ENCODE data around the gene GALNT2. TPM values are rescaled to one million over a fixed set of nuclear protein-coding genes. Genes with fewer than 3 reads are reported as not detected.

Gene GALNT2
- total and polyA plus RNA-seq, 3 donors from 2014 or later = 63.0 to 135 (median 114) TPM

- Histone ChIP-seq H3K36me3 (ENCODE audit: low read depth, missing control alignments) (no peaks in the 10 kb centered on the region), H3K27me3 (no peaks in the 10 kb centered on the region), H3K4me1 (peaks cover 4% of the 10 kb centered on the region), H3K9me3 (no peaks in the 10 kb centered on the region), H3K4me3 (no peak overlapping the region), H3K27ac (no peak overlapping the region)
- TF ChIP-seq CTCF (IDR thresholded peaks at IDR 0.05) = no peak
- TF ChIP-seq POLR2A (IDR thresholded peaks at IDR 0.05) = no peak
- WGBS, 2 donors = 71 to 74% methylated on average over 7 to 8 of the region's 8 CpGs
- intact Hi-C loops (cut with DNase I; ENCODE audit: low total_unique reads) = no loop called here
- peak; percentile 91 for DNase-seq
These were observed 241.0 kb downstream of the GALNT2 start for GRCh38 chr1:230308039-230308438.

GRCh38 chr1:230308821-230309220 is 241.8 kb downstream of the GALNT2 start:
- no peak for DNase-seq
- peaks cover 4% of the 10 kb centered on the region for H3K4me1 ChIP-seq
- no peak overlapping the region for H3K27ac ChIP-seq
- TF ChIP-seq POLR2A (IDR thresholded peaks at IDR 0.05) = no peak
- no peak for TF ChIP-seq CTCF (IDR thresholded peaks at IDR 0.05)
- no peaks in the 10 kb centered on the region for H3K27me3 ChIP-seq
- H3K4me3 ChIP-seq = no peak overlapping the region
- H3K36me3 ChIP-seq (ENCODE audit: low read depth, missing control alignments) = no peaks in the 10 kb centered on the region
- H3K9me3 ChIP-seq = no peaks in the 10 kb centered on the region
- 95 to 96% methylated on average over 15 to 17 of the region's 17 CpGs for WGBS, 2 donors
- intact Hi-C loops (cut with DNase I; ENCODE audit: low total_unique reads) = no loop called here

GRCh38 chr1:230309646-230310177 is 242.7 kb downstream of the GALNT2 start:
- intact Hi-C loops (cut with DNase I; ENCODE audit: low total_unique reads) = loop anchor here (5.0 kb wide), 1 partner anchor 647 kb away; no protein-coding TSS in a partner anchor
- Histone ChIP-seq H3K4me1 (peaks cover 4% of the 10 kb centered on the region), H3K4me3 (no peak overlapping the region), H3K27me3 (no peaks in the 10 kb centered on the region), H3K27ac (no peak overlapping the region), H3K9me3 (no peaks in the 10 kb centered on the region), H3K36me3 (ENCODE audit: low read depth, missing control alignments) (no peaks in the 10 kb centered on the region)
- TF ChIP-seq CTCF (IDR thresholded peaks at IDR 0.05) (no peak), POLR2A (IDR thresholded peaks at IDR 0.05) (no peak)
- 87 to 95% methylated on average over 15 of the region's 15 CpGs for WGBS, 2 donors
- DNase-seq = no peak

GRCh38 chr1:230310381-230311163 is 243.5 kb downstream of the GALNT2 start:
- H3K27me3 ChIP-seq = no peaks in the 10 kb centered on the region
- H3K4me1 ChIP-seq = peaks cover 4% of the 10 kb centered on the region
- H3K9me3 ChIP-seq = no peaks in the 10 kb centered on the region
- DNase-seq = peak; percentile 90
- intact Hi-C loops (cut with DNase I; ENCODE audit: low total_unique reads) = loop anchor here (5.0 kb wide), 1 partner anchor 648 kb away; no protein-coding TSS in a partner anchor
- WGBS, 2 donors = 48 to 51% methylated on average over 14 of the region's 14 CpGs
- H3K27ac ChIP-seq = no peak overlapping the region
- no peak for TF ChIP-seq POLR2A (IDR thresholded peaks at IDR 0.05)
- peak; percentile 82 to 90 (median 89) for TF ChIP-seq CTCF (IDR thresholded peaks at IDR 0.05)
- no peak overlapping the region for H3K4me3 ChIP-seq
- H3K36me3 ChIP-seq (ENCODE audit: low read depth, missing control alignments) = no peaks in the 10 kb centered on the region
